Measurements from ENCODE around the gene PGM2L1. TPM values are rescaled to one million over a fixed set of nuclear protein-coding genes. Genes with fewer than 3 reads are reported as not detected.

Gene PGM2L1
- total and polyA plus RNA-seq, 4 donors, result 0.33 to 8.2 (median 1.2) TPM

DNA sequence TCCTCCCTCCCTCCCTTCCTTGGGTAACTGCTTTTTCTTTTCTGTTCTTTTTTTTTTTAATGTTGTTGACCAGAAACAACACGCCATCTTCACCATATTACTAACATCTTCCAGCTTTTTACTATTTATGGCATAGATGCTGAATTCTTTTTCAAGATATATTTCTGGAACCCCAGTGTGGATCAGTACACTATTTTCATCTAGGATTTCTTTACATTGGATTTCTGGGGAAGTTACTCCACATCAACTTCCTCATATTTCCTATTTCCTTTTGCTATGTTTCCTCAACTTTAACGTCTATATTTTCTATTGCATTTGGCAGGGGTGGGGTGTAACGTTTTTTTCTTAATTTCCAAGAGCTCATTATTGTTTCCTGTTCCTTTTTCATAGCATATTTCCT, 7.0 kb downstream of the PGM2L1 start:
- no peak for TF ChIP-seq RXRA (IDR thresholded peaks at IDR 0.05)
- TF ChIP-seq, protein P1, sequence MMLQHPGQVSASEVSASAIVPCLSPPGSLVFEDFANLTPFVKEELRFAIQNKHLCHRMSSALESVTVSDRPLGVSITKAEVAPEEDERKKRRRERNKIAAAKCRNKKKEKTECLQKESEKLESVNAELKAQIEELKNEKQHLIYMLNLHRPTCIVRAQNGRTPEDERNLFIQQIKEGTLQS (IDR thresholded peaks at IDR 0.05), result no peak
- TF ChIP-seq FOXA1 (IDR thresholded peaks at IDR 0.05), result no peak
- TF ChIP-seq RAD21 (IDR thresholded peaks at IDR 0.05), result no peak
- TF ChIP-seq, protein P2, sequence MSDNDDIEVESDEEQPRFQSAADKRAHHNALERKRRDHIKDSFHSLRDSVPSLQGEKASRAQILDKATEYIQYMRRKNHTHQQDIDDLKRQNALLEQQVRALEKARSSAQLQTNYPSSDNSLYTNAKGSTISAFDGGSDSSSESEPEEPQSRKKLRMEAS (IDR thresholded peaks at IDR 0.05), result no peak
- no peak for TF ChIP-seq GABPA (IDR thresholded peaks at IDR 0.05 in 1 of 2, conservative IDR thresholded peaks at IDR 0.05 in 1 of 2)
- no peak for TF ChIP-seq HNF4G (IDR thresholded peaks at IDR 0.05)
- TF ChIP-seq SP1 (IDR thresholded peaks at IDR 0.05), result no peak
- no peak for TF ChIP-seq FOXA2 (IDR thresholded peaks at IDR 0.05)
- TF ChIP-seq, protein P3, sequence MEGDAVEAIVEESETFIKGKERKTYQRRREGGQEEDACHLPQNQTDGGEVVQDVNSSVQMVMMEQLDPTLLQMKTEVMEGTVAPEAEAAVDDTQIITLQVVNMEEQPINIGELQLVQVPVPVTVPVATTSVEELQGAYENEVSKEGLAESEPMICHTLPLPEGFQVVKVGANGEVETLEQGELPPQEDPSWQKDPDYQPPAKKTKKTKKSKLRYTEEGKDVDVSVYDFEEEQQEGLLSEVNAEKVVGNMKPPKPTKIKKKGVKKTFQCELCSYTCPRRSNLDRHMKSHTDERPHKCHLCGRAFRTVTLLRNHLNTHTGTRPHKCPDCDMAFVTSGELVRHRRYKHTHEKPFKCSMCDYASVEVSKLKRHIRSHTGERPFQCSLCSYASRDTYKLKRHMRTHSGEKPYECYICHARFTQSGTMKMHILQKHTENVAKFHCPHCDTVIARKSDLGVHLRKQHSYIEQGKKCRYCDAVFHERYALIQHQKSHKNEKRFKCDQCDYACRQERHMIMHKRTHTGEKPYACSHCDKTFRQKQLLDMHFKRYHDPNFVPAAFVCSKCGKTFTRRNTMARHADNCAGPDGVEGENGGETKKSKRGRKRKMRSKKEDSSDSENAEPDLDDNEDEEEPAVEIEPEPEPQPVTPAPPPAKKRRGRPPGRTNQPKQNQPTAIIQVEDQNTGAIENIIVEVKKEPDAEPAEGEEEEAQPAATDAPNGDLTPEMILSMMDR (IDR thresholded peaks at IDR 0.05; ENCODE audit: low read depth, low read length, missing input control), result no peak
- TF ChIP-seq HNF4A (conservative IDR thresholded peaks at IDR 0.05), result no peak
- TF ChIP-seq, protein P4, sequence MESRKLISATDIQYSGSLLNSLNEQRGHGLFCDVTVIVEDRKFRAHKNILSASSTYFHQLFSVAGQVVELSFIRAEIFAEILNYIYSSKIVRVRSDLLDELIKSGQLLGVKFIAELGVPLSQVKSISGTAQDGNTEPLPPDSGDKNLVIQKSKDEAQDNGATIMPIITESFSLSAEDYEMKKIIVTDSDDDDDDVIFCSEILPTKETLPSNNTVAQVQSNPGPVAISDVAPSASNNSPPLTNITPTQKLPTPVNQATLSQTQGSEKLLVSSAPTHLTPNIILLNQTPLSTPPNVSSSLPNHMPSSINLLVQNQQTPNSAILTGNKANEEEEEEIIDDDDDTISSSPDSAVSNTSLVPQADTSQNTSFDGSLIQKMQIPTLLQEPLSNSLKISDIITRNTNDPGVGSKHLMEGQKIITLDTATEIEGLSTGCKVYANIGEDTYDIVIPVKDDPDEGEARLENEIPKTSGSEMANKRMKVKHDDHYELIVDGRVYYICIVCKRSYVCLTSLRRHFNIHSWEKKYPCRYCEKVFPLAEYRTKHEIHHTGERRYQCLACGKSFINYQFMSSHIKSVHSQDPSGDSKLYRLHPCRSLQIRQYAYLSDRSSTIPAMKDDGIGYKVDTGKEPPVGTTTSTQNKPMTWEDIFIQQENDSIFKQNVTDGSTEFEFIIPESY (IDR thresholded peaks at IDR 0.05), result no peak
- no peak for TF ChIP-seq NR2F2 (IDR thresholded peaks at IDR 0.05)
- Histone ChIP-seq H3K9me3 (ENCODE audit: control insufficient read depth in 4 of 4, low read length in 3 of 4) (no peaks in the 10 kb centered on the region), H3K4me1 (ENCODE audit: control insufficient read depth in 4 of 4, insufficient read depth in 4 of 4, low read length in 3 of 4) (no peaks in the 10 kb centered on the region), H3K36me3 (ENCODE audit: control insufficient read depth in 4 of 4, insufficient read depth in 3 of 4, low read depth in 1 of 4, low read length in 3 of 4) (no peaks in the 10 kb centered on the region), H3K27ac (ENCODE audit: low read depth in 1 of 2, low read length in 2 of 2) (no peak overlapping the region), H3K4me3 (ENCODE audit: low read depth in 1 of 3, low read length in 3 of 3) (no peak overlapping the region), H3K27me3 (ENCODE audit: control insufficient read depth in 4 of 4, insufficient read depth in 4 of 4, low read length in 3 of 4) (no peaks in the 10 kb centered on the region), H3K9ac (ENCODE audit: low read depth in 1 of 2, low read length in 2 of 2) (no peak overlapping the region)
- DNase-seq (ENCODE audit: low spot score), result no peak
- 60% methylated on average over 3 of the region's 3 CpGs for WGBS

DNA sequence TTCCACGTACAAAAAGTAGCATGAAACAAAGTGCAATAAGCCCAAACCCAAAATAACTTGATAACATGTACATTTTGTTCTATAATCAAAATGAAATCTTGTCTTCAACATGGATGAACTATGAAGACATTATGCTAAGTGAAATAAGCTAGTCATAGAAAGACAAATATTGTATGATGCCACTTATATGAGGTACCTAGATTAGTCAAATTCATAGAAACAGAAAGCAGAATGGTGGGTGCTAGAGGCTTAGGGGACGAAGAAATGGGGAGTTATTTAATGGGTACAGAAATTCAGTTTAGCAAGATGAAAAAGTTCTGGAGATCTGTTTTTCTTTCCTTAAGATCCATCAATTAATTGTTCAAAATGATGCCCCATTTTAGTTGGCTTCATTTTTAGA, 7.5 kb downstream of the PGM2L1 start:
- DNase-seq (ENCODE audit: low spot score), result no peak
- Histone ChIP-seq H3K4me3 (ENCODE audit: low read depth in 1 of 3, low read length in 3 of 3) (no peak overlapping the region), H3K27me3 (ENCODE audit: control insufficient read depth in 4 of 4, insufficient read depth in 4 of 4, low read length in 3 of 4) (no peaks in the 10 kb centered on the region), H3K9ac (ENCODE audit: low read depth in 1 of 2, low read length in 2 of 2) (no peak overlapping the region), H3K27ac (ENCODE audit: low read depth in 1 of 2, low read length in 2 of 2) (no peak overlapping the region), H3K9me3 (ENCODE audit: control insufficient read depth in 4 of 4, low read length in 3 of 4) (no peaks in the 10 kb centered on the region), H3K36me3 (ENCODE audit: control insufficient read depth in 4 of 4, insufficient read depth in 3 of 4, low read depth in 1 of 4, low read length in 3 of 4) (no peaks in the 10 kb centered on the region), H3K4me1 (ENCODE audit: control insufficient read depth in 4 of 4, insufficient read depth in 4 of 4, low read length in 3 of 4) (no peaks in the 10 kb centered on the region)
- TF ChIP-seq GABPA (IDR thresholded peaks at IDR 0.05 in 1 of 2, conservative IDR thresholded peaks at IDR 0.05 in 1 of 2), result no peak
- TF ChIP-seq, protein P1 (IDR thresholded peaks at IDR 0.05), result no peak
- TF ChIP-seq YY1 (IDR thresholded peaks at IDR 0.05), result no peak
- no peak for TF ChIP-seq TAF1 (conservative IDR thresholded peaks at IDR 0.05)
- TF ChIP-seq HNF4G (IDR thresholded peaks at IDR 0.05), result no peak
- no peak for TF ChIP-seq EGR1 (IDR thresholded peaks at IDR 0.05; ENCODE audit: low read depth in 2 of 2)
- TF ChIP-seq HNF4A (conservative IDR thresholded peaks at IDR 0.05), result no peak
- no peak for TF ChIP-seq NR2F2 (IDR thresholded peaks at IDR 0.05)
- TF ChIP-seq FOXA1 (IDR thresholded peaks at IDR 0.05), result no peak
- TF ChIP-seq, protein P4 (IDR thresholded peaks at IDR 0.05), result no peak
- TF ChIP-seq, protein P5, sequence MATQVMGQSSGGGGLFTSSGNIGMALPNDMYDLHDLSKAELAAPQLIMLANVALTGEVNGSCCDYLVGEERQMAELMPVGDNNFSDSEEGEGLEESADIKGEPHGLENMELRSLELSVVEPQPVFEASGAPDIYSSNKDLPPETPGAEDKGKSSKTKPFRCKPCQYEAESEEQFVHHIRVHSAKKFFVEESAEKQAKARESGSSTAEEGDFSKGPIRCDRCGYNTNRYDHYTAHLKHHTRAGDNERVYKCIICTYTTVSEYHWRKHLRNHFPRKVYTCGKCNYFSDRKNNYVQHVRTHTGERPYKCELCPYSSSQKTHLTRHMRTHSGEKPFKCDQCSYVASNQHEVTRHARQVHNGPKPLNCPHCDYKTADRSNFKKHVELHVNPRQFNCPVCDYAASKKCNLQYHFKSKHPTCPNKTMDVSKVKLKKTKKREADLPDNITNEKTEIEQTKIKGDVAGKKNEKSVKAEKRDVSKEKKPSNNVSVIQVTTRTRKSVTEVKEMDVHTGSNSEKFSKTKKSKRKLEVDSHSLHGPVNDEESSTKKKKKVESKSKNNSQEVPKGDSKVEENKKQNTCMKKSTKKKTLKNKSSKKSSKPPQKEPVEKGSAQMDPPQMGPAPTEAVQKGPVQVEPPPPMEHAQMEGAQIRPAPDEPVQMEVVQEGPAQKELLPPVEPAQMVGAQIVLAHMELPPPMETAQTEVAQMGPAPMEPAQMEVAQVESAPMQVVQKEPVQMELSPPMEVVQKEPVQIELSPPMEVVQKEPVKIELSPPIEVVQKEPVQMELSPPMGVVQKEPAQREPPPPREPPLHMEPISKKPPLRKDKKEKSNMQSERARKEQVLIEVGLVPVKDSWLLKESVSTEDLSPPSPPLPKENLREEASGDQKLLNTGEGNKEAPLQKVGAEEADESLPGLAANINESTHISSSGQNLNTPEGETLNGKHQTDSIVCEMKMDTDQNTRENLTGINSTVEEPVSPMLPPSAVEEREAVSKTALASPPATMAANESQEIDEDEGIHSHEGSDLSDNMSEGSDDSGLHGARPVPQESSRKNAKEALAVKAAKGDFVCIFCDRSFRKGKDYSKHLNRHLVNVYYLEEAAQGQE (IDR thresholded peaks at IDR 0.05), result no peak
- no peak for TF ChIP-seq SP1 (IDR thresholded peaks at IDR 0.05)
- TF ChIP-seq, protein P2 (IDR thresholded peaks at IDR 0.05), result no peak
- no peak for TF ChIP-seq RXRA (IDR thresholded peaks at IDR 0.05)
- TF ChIP-seq FOXA2 (IDR thresholded peaks at IDR 0.05), result no peak
- WGBS, result 85% methylated on average over 2 of the region's 2 CpGs

All from liver (tissue), 9 donors.